Measurements from ENCODE around the gene MYH15.

The MYH15 gene

DNA sequence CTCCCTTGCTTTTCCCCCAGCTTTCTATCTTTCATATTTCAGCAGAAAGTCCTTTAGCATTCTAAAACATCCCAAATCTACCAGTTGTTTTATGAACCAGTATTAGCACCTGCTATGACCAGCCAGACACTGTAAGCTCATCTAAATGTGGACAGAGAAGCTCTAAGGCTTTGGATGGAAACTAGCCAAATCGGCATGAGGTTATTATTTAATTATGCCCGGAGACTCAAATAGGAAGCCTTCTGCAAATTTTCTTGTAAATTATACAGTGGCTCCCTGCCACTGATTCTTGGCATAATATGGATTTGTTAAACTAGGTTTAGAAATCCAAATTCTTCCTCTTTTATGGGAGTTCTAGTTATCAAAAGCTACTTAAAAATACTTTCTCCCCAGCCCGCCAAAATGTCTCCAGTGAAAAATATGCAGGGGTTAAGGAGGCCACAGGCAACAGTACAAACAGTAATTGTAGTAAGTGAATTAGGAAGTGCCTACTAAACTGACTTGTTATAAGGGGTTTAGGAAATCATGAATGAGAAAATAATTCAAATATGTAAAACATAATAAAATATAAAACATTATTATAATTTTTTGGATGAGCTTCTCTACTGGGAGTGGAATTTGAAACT is 15.4 kb downstream of the MYH15 start:
- no peaks in the 10 kb centered on the region for H3K27me3 ChIP-seq (replicated peaks; ENCODE audit: control insufficient read depth, insufficient read depth, low read length, poor library complexity, severe bottlenecking)
- no peaks in the 10 kb centered on the region for H3K4me1 ChIP-seq (ENCODE audit: control insufficient read depth, insufficient read depth, low read length, poor library complexity, severe bottlenecking)
- no peak overlapping the region for H3K27ac ChIP-seq (ENCODE audit: insufficient read depth, low read length, poor library complexity, severe bottlenecking)
- no peak for DNase-seq
- no peaks in the 10 kb centered on the region for H3K9me3 ChIP-seq (ENCODE audit: control insufficient read depth, low read length)
- no peaks in the 10 kb centered on the region for H3K36me3 ChIP-seq (ENCODE audit: control insufficient read depth, insufficient read depth, low read length)
- no peak overlapping the region for H3K4me3 ChIP-seq (ENCODE audit: insufficient read depth, low read depth, low read length, poor library complexity, severe bottlenecking)

GRCh38 chr3:108493862-108494261 is 16.5 kb downstream of the MYH15 start:
- H3K4me3 ChIP-seq (ENCODE audit: insufficient read depth, low read depth, low read length, poor library complexity, severe bottlenecking) = no peak overlapping the region
- H3K9me3 ChIP-seq (ENCODE audit: control insufficient read depth, low read length) = no peaks in the 10 kb centered on the region
- no peaks in the 10 kb centered on the region for H3K4me1 ChIP-seq (ENCODE audit: control insufficient read depth, insufficient read depth, low read length, poor library complexity, severe bottlenecking)
- DNase-seq = no peak
- H3K36me3 ChIP-seq (ENCODE audit: control insufficient read depth, insufficient read depth, low read length) = no peaks in the 10 kb centered on the region
- no peaks in the 10 kb centered on the region for H3K27me3 ChIP-seq (replicated peaks; ENCODE audit: control insufficient read depth, insufficient read depth, low read length, poor library complexity, severe bottlenecking)
- no peak overlapping the region for H3K27ac ChIP-seq (ENCODE audit: insufficient read depth, low read length, poor library complexity, severe bottlenecking)

GRCh38 chr3:108491456-108491855 is 18.9 kb downstream of the MYH15 start:
- Histone ChIP-seq H3K27me3 (replicated peaks; ENCODE audit: control insufficient read depth, insufficient read depth, low read length, poor library complexity, severe bottlenecking) (no peaks in the 10 kb centered on the region), H3K4me1 (ENCODE audit: control insufficient read depth, insufficient read depth, low read length, poor library complexity, severe bottlenecking) (no peaks in the 10 kb centered on the region)
- no peak for DNase-seq

GRCh38 chr3:108489776-108490175 is 20.6 kb downstream of the MYH15 start:
- no peaks in the 10 kb centered on the region for H3K4me1 ChIP-seq (ENCODE audit: control insufficient read depth, insufficient read depth, low read length, poor library complexity, severe bottlenecking)
- DNase-seq = peak in 1 of 3 donors; percentile 30

More at GRCh38 chr3:108491456-108491855, 18.9 kb downstream of the MYH15 start:
- H3K9me3 ChIP-seq (ENCODE audit: control insufficient read depth, low read length) = no peaks in the 10 kb centered on the region
- no peak overlapping the region for H3K4me3 ChIP-seq (ENCODE audit: insufficient read depth, low read depth, low read length, poor library complexity, severe bottlenecking)
- no peak overlapping the region for H3K27ac ChIP-seq (ENCODE audit: insufficient read depth, low read length, poor library complexity, severe bottlenecking)
- H3K36me3 ChIP-seq (ENCODE audit: control insufficient read depth, insufficient read depth, low read length) = no peaks in the 10 kb centered on the region

GRCh38 chr3:108488631-108489030 is 21.8 kb downstream of the MYH15 start:
- DNase-seq = no peak
- no peaks in the 10 kb centered on the region for H3K36me3 ChIP-seq (ENCODE audit: control insufficient read depth, insufficient read depth, low read length)
- H3K4me1 ChIP-seq (ENCODE audit: control insufficient read depth, insufficient read depth, low read length, poor library complexity, severe bottlenecking) = no peaks in the 10 kb centered on the region
- no peak overlapping the region for H3K27ac ChIP-seq (ENCODE audit: insufficient read depth, low read length, poor library complexity, severe bottlenecking)
- no peaks in the 10 kb centered on the region for H3K27me3 ChIP-seq (replicated peaks; ENCODE audit: control insufficient read depth, insufficient read depth, low read length, poor library complexity, severe bottlenecking)
- H3K9me3 ChIP-seq (ENCODE audit: control insufficient read depth, low read length) = no peaks in the 10 kb centered on the region
- H3K4me3 ChIP-seq (ENCODE audit: insufficient read depth, low read depth, low read length, poor library complexity, severe bottlenecking) = no peak overlapping the region

More at GRCh38 chr3:108489776-108490175, 20.6 kb downstream of the MYH15 start:
- Histone ChIP-seq H3K4me3 (ENCODE audit: insufficient read depth, low read depth, low read length, poor library complexity, severe bottlenecking) (no peak overlapping the region), H3K27me3 (replicated peaks; ENCODE audit: control insufficient read depth, insufficient read depth, low read length, poor library complexity, severe bottlenecking) (no peaks in the 10 kb centered on the region), H3K9me3 (ENCODE audit: control insufficient read depth, low read length) (no peaks in the 10 kb centered on the region), H3K36me3 (ENCODE audit: control insufficient read depth, insufficient read depth, low read length) (no peaks in the 10 kb centered on the region), H3K27ac (ENCODE audit: insufficient read depth, low read length, poor library complexity, severe bottlenecking) (no peak overlapping the region)

DNA sequence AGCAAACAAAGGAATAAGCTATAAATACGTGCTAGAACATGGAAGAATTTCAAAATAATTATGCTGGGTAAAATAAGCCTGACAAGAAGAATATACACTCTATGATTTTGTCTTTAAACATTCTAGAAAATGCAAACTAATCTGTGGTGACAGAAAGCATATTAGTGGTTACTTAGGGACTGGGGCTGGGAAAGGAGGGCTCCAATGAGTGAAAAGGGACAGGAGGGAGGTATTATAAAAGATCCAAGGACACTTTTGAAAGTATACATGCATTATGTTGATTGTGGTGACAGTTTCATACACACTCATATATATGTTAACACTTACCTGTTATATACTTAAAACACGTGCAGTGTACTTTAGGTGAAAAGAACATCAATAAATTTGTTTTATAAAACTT is 23.0 kb downstream of the MYH15 start:
- Histone ChIP-seq H3K4me1 (ENCODE audit: control insufficient read depth, insufficient read depth, low read length, poor library complexity, severe bottlenecking) (no peaks in the 10 kb centered on the region), H3K27me3 (replicated peaks; ENCODE audit: control insufficient read depth, insufficient read depth, low read length, poor library complexity, severe bottlenecking) (no peaks in the 10 kb centered on the region)
- no peak for DNase-seq

GRCh38 chr3:108486941-108487340 is 23.5 kb downstream of the MYH15 start:
- H3K36me3 ChIP-seq (ENCODE audit: control insufficient read depth, insufficient read depth, low read length) = no peaks in the 10 kb centered on the region
- H3K9me3 ChIP-seq (ENCODE audit: control insufficient read depth, low read length) = no peaks in the 10 kb centered on the region
- H3K27me3 ChIP-seq (replicated peaks; ENCODE audit: control insufficient read depth, insufficient read depth, low read length, poor library complexity, severe bottlenecking) = no peaks in the 10 kb centered on the region
- H3K27ac ChIP-seq (ENCODE audit: insufficient read depth, low read length, poor library complexity, severe bottlenecking) = no peak overlapping the region
- no peak overlapping the region for H3K4me3 ChIP-seq (ENCODE audit: insufficient read depth, low read depth, low read length, poor library complexity, severe bottlenecking)
- H3K4me1 ChIP-seq (ENCODE audit: control insufficient read depth, insufficient read depth, low read length, poor library complexity, severe bottlenecking) = no peaks in the 10 kb centered on the region
- DNase-seq = no peak

More for the DNA sequence above, 23.0 kb downstream of the MYH15 start:
- Histone ChIP-seq H3K9me3 (ENCODE audit: control insufficient read depth, low read length) (no peaks in the 10 kb centered on the region), H3K27ac (ENCODE audit: insufficient read depth, low read length, poor library complexity, severe bottlenecking) (no peak overlapping the region), H3K36me3 (ENCODE audit: control insufficient read depth, insufficient read depth, low read length) (no peaks in the 10 kb centered on the region), H3K4me3 (ENCODE audit: insufficient read depth, low read depth, low read length, poor library complexity, severe bottlenecking) (no peak overlapping the region)

DNA sequence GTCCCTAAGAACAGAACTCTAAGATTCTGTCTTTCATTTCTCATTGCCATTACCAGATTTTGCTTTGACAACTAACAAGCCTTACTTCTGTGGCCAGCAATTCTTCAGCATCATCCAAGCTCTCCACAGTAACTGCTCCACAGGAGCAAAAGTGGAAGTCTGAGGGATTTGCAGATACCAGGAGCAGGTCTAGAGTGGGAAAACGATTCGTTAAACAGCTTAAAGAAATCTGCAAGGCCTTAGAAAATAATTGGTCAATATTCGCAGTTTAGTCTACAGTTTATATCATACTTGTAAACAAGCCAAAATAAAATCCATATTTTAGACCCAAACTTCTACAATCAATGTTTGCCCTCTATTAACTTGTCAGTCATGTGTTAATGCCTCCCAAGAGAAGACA is 24.1 kb downstream of the MYH15 start:
- H3K4me3 ChIP-seq (ENCODE audit: insufficient read depth, low read depth, low read length, poor library complexity, severe bottlenecking) = no peak overlapping the region
- H3K9me3 ChIP-seq (ENCODE audit: control insufficient read depth, low read length) = no peaks in the 10 kb centered on the region
- no peaks in the 10 kb centered on the region for H3K27me3 ChIP-seq (replicated peaks; ENCODE audit: control insufficient read depth, insufficient read depth, low read length, poor library complexity, severe bottlenecking)
- no peak overlapping the region for H3K27ac ChIP-seq (ENCODE audit: insufficient read depth, low read length, poor library complexity, severe bottlenecking)
- H3K36me3 ChIP-seq (ENCODE audit: control insufficient read depth, insufficient read depth, low read length) = no peaks in the 10 kb centered on the region
- no peak for DNase-seq
- H3K4me1 ChIP-seq (ENCODE audit: control insufficient read depth, insufficient read depth, low read length, poor library complexity, severe bottlenecking) = no peaks in the 10 kb centered on the region

DNA sequence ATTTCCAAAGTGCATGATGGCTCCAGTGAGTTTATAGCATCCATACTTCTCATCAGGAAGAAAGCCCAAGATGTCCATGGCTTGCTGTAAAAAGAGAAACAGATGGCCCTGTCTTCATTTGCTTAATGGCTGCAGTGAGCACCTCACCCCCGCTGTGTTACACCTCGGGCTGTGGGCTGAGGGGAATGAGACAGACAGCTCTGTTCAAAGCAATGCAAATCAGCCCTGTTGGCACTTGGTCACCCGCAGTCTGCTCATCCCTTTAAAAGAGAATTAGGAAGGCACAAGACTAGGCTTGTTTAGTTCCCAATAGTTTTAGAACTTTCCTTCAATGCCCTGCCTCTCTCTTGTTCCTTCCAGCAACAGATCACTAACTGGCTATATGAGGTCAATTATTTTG is 25.2 kb downstream of the MYH15 start:
- Histone ChIP-seq H3K27me3 (replicated peaks; ENCODE audit: control insufficient read depth, insufficient read depth, low read length, poor library complexity, severe bottlenecking) (no peaks in the 10 kb centered on the region), H3K4me1 (ENCODE audit: control insufficient read depth, insufficient read depth, low read length, poor library complexity, severe bottlenecking) (no peaks in the 10 kb centered on the region), H3K27ac (ENCODE audit: insufficient read depth, low read length, poor library complexity, severe bottlenecking) (no peak overlapping the region), H3K4me3 (ENCODE audit: insufficient read depth, low read depth, low read length, poor library complexity, severe bottlenecking) (no peak overlapping the region), H3K36me3 (ENCODE audit: control insufficient read depth, insufficient read depth, low read length) (no peaks in the 10 kb centered on the region), H3K9me3 (ENCODE audit: control insufficient read depth, low read length) (no peaks in the 10 kb centered on the region)
- no peak for DNase-seq

GRCh38 chr3:108479224-108479623 is 31.2 kb downstream of the MYH15 start:
- no peak overlapping the region for H3K4me3 ChIP-seq (ENCODE audit: insufficient read depth, low read depth, low read length, poor library complexity, severe bottlenecking)
- no peaks in the 10 kb centered on the region for H3K9me3 ChIP-seq (ENCODE audit: control insufficient read depth, low read length)
- H3K27ac ChIP-seq (ENCODE audit: insufficient read depth, low read length, poor library complexity, severe bottlenecking) = no peak overlapping the region
- no peaks in the 10 kb centered on the region for H3K4me1 ChIP-seq (ENCODE audit: control insufficient read depth, insufficient read depth, low read length, poor library complexity, severe bottlenecking)
- no peaks in the 10 kb centered on the region for H3K27me3 ChIP-seq (replicated peaks; ENCODE audit: control insufficient read depth, insufficient read depth, low read length, poor library complexity, severe bottlenecking)
- H3K36me3 ChIP-seq (ENCODE audit: control insufficient read depth, insufficient read depth, low read length) = no peaks in the 10 kb centered on the region
- DNase-seq = no peak

Measured in effector memory CD4-positive, alpha-beta T cell (primary cell).